NCI-H345 (cell line): ENCODE data around the gene LAMA5.

Experiments
- DNase-seq: peaks from one replicate; lab custom pipeline; 2025; lab: John Stamatoyannopoulos, UW

The LAMA5 gene, protein sequence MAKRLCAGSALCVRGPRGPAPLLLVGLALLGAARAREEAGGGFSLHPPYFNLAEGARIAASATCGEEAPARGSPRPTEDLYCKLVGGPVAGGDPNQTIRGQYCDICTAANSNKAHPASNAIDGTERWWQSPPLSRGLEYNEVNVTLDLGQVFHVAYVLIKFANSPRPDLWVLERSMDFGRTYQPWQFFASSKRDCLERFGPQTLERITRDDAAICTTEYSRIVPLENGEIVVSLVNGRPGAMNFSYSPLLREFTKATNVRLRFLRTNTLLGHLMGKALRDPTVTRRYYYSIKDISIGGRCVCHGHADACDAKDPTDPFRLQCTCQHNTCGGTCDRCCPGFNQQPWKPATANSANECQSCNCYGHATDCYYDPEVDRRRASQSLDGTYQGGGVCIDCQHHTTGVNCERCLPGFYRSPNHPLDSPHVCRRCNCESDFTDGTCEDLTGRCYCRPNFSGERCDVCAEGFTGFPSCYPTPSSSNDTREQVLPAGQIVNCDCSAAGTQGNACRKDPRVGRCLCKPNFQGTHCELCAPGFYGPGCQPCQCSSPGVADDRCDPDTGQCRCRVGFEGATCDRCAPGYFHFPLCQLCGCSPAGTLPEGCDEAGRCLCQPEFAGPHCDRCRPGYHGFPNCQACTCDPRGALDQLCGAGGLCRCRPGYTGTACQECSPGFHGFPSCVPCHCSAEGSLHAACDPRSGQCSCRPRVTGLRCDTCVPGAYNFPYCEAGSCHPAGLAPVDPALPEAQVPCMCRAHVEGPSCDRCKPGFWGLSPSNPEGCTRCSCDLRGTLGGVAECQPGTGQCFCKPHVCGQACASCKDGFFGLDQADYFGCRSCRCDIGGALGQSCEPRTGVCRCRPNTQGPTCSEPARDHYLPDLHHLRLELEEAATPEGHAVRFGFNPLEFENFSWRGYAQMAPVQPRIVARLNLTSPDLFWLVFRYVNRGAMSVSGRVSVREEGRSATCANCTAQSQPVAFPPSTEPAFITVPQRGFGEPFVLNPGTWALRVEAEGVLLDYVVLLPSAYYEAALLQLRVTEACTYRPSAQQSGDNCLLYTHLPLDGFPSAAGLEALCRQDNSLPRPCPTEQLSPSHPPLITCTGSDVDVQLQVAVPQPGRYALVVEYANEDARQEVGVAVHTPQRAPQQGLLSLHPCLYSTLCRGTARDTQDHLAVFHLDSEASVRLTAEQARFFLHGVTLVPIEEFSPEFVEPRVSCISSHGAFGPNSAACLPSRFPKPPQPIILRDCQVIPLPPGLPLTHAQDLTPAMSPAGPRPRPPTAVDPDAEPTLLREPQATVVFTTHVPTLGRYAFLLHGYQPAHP (N-terminal part only)

GRCh38 chr20:62367136-62367632 lies at the start of gene LAMA5:
LAMA5 (minus strand) TSS chr20:62367312; CDS start chr20:62367245, 67 bp downstream.
- peak; percentile 68 for DNase-seq

DNA sequence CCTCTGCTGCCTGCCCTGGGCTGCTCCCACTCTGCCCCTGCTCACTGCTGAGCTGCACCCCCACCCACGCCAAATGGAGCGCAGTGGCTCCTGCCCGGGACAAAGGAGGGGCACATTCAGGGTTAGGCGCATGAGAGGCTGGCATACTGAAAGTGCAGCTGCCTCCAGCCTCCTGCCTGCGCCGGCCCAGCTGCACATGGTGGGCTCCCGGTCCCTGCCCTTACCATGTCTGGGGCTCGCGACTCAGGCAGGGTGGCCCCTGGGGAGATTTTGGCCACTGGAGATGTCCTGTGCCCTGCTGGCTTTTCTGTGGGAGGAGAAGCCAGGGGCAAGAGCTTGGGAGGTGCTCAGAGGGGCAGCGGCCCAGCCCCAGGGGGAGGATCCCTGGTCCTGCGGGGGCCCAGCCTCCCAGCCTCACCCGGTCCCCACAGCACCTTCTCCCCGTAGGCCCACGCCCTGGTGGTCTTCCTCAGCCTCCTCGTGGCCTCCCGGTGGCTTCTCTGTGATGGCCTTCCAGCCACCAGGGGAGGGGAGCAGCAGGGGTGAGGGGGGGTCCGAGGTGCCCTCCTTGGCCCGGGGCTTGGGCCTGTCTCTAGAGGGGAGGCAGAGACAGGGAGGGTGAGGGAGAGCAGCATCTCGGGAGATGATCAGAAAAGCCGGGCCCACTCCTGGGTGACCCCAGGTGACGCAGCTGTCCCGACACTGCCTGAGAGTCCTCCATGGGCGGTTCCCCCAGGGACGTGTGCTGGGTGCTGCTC lies 48.4 kb upstream of the LAMA5 start:
- DNase-seq = no peak

DNA sequence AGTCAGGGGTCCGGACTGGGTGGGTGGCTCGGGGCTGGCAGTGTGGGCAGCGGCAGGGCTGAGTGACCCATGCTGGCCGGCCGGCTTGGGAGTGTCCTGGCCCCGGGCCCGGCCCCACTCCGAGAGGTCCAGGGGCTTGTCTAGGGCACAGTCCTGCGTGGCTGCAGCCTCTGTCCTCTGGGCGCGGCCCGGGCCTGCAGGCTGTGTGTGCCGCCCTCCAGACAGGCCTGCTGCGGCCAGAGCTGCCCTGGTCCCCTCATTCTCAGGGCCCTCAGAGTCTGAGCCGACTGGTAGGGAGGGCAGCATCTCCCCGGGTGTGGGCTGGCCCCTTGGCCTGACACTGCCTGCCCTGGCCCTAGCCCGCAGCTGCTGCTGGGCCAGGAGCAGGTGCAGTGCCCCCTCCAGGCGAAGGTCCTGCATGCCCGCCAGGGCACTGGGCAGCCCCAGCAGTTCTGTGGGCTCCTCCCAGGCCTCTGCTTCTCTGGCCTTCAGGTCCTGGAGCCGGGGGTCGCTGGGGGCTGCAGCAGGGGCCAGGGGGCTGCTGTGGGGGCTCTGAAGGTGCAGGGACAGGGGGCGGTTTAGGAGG lies 46.9 kb upstream of the LAMA5 start:
- DNase-seq = no peak

- no peak for DNase-seq
Observed at GRCh38 chr20:62413025-62413570, 46.0 kb upstream of the LAMA5 start.

DNA sequence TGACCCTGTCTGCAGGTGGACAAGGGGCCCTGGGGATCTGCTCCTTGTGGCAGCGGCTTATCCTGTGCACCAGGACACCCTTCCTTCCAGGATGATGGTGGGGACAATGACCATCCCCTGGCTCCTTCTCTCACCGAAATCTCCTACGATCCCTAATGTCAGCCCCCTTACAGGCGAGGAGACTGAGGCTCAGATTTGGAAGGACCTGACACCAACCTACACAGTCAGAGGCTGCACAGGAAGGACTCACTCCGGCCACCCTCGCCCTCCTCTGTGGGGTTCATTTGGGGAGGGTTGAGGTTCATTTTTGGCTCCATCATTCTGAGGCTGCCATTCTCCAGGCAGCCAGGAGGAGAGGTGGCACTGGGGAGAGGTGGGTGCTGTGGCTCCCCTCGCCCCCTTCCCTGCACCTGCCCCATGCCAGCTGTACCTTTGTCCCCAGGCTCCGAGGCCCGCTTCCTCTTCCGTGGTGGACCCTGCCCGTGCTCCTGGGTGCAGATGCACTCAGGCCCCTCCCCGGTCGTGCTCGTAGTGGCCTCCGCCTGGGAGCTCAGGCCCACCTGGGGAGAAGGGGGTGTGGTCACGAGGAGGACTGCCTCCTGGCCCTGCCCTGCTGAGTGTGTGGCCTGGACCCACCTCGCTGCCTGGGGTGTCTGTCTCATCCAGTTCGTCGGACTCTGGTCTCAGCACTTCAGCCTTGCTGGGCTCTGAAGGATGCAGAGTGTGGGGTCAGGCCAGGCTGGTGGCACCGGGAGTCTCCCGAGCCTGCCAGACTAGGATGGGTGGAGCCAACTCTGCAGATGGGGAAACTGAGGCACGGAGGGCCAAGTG lies 45.3 kb upstream of the LAMA5 start:
- DNase-seq = peak; percentile 54

- DNase-seq = peak; percentile 88
Observed at GRCh38 chr20:62411479-62412193, 44.5 kb upstream of the LAMA5 start.

DNA sequence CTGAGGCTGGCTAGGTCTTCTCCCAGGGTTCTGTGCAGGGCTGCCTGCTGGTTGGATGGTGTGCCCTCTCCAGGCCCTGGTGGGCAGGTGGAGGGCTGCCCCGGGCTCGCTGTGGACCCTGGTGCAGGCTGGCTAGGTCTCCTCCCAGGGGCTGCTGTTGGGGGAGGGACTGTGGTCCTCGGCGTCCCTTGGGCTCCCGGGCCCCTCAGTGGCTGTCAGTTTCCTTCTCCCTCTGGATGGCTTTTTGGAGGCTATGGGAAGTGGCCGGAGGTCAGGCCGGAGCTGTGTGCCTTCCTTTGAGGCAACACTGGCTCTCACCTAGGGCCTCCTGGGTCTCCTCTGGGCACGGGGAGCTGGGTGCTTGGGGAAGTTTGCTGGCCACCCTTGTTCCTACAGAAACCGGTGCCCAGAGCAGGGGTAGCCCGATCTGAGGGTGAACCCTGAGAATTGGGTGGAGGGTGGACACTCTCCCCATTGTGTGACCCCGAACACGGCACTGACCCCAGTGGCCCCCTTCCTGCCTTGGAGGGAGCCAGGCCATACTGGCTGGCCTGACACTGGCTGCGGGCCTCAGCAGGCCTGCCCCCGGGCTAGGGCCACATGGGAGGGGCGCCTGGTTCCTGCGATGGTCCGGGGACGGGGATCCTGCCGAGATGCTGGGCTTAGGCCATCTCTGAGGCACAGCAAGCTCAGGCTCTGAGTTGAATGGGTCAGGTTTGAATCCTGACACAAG lies 43.8 kb upstream of the LAMA5 start:
- no peak for DNase-seq

- peak; percentile 89 for DNase-seq
Observed at GRCh38 chr20:62409931-62410745, 43.0 kb upstream of the LAMA5 start.

GRCh38 chr20:62409086-62409853 lies 42.2 kb upstream of the LAMA5 start:
- no peak for DNase-seq

DNA sequence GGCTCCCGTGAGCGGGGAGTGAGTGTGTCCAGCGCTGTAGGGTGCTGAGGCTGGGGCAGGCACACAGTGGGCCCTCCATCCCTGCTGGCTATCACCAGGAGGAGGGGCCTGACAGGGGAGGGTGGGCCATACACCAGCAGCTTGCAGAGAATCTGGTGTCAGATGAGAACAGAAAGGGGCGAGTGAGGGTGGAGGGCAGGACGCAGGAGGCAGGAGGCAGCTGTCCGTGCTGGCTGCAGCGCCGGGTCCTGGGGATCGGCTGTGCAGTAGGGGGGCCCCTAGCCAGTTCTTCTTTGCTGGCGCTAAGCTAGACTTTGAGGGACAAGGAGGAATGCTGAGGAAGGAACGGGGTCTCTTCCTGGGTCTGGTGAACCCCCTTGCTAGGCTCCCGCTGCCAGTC lies 41.5 kb upstream of the LAMA5 start:
- no peak for DNase-seq

GRCh38 chr20:62408055-62408454 lies 40.9 kb upstream of the LAMA5 start:
- no peak for DNase-seq

GRCh38 chr20:62407221-62407992 lies 40.3 kb upstream of the LAMA5 start, which contains the start of gene CABLES2:
CABLES2 (minus strand) TSS chr20:62407285; CDS start chr20:62407276, 9 bp downstream.
- peak; percentile 97 for DNase-seq

- no peak for DNase-seq
Observed at GRCh38 chr20:62406635-62407176, 39.6 kb upstream of the LAMA5 start.

DNA sequence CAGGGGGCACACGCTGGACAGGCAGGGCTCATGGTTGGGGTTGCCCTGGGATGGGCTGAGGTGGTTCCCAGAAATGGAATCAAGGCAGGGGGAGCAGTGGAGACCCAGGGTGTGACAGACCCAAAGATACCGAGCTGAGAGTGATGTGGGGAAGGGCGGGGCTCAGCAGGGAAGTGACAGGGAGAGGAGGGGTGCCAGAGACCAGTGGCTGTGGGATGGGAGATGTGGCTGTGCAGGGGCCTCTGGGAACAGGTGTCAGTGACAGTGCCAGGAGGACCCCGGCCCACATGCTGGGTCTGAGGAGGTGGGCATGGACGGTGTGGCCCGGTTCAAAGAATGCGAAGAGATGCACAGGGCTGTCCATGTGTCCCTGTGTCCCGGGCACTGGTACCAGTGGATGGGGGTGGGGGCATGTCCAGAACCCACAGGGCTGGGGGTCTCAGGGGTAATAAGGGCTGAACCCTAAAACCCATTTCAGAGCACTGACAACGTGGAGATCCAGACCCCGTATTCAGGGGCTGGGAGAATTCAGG lies 38.9 kb upstream of the LAMA5 start:
- no peak for DNase-seq
